GM23338 (cell line): ENCODE data around the gene CADM4. TPM values are rescaled to one million over a fixed set of nuclear protein-coding genes. Genes with fewer than 3 reads are reported as not detected.

Experiments
- ATAC-seq: fragments of 200-7000 bp; cut with Tn5 transposase; 3 replicates; pipeline ENCODE4 v1.9.1; 2020
- DNase-seq: peaks from one replicate; pipeline ENCODE4 v3.0.0-alpha.2; 2015; ENCODE audit warnings: low spot score
- H2AFZ ChIP-seq: fragments of 200-600 bp; sonication (generic); 2 replicates; pipeline ENCODE4 v1.8.0; 2016; ENCODE audit warnings: antibody characterized with exemption, mild to moderate bottlenecking, moderate library complexity
- H3F3A ChIP-seq: fragments of 200-600 bp; sonication (generic); replicated peaks from 2 replicates; pipeline ENCODE4 v1.8.0; 2017; ENCODE audit warnings: antibody characterized with exemption, mixed run types, low read depth
- H3K27ac ChIP-seq: fragments of 200-600 bp; sonication (generic); 2 replicates; pipeline ENCODE4 v1.6.1; 2016; ENCODE audit warnings: low read depth
- H3K27me3 ChIP-seq: fragments of 200-600 bp; sonication (generic); 2 replicates; pipeline ENCODE4 v1.8.0; 2016; ENCODE audit warnings: mild to moderate bottlenecking, mixed run types, moderate library complexity; ENCODE audit not compliant: insufficient read depth
- H3K36me3 ChIP-seq: fragments of 200-600 bp; sonication (generic); 2 replicates; pipeline ENCODE4 v1.8.0; 2016; ENCODE audit warnings: mild to moderate bottlenecking; ENCODE audit not compliant: insufficient read depth
- H3K4me1 ChIP-seq: fragments of 200-600 bp; sonication (generic); 2 replicates; pipeline ENCODE4 v1.8.0; 2016; ENCODE audit warnings: mild to moderate bottlenecking, moderate library complexity; ENCODE audit not compliant: insufficient read depth
- H3K4me2 ChIP-seq: fragments of 200-600 bp; sonication (generic); 2 replicates; pipeline ENCODE4 v1.7.1; 2017; ENCODE audit warnings: mixed run types
- H3K4me3 ChIP-seq: fragments of 200-600 bp; sonication (generic); 2 replicates; pipeline ENCODE4 v1.6.1; 2016; ENCODE audit warnings: mixed run types
- H3K79me2 ChIP-seq: fragments of 200-600 bp; sonication (generic); replicated peaks from 2 replicates; pipeline ENCODE4 v1.8.0; 2017; ENCODE audit warnings: mild to moderate bottlenecking; ENCODE audit not compliant: insufficient read depth
- H3K9me2 ChIP-seq: fragments of 200-600 bp; sonication (generic); 2 replicates; pipeline ENCODE4 v1.8.0; 2017; ENCODE audit not compliant: insufficient read depth
- H4K20me1 ChIP-seq: fragments of 200-600 bp; sonication (generic); replicated peaks from 2 replicates; pipeline ENCODE4 v1.8.0; 2017; ENCODE audit warnings: mild to moderate bottlenecking; ENCODE audit not compliant: insufficient read depth
- H3K27ac Mint-ChIP-seq: 2 replicates; pipeline ENCODE4 v1.8.0; 2020; ENCODE audit warnings: inconsistent platforms, mild to moderate bottlenecking, moderate library complexity, mixed read lengths
- H3K27me3 Mint-ChIP-seq: 3 replicates; pipeline ENCODE4 v1.8.0; 2022; ENCODE audit warnings: low read depth, mild to moderate bottlenecking, moderate library complexity, mixed read lengths, inconsistent platforms; ENCODE audit not compliant: insufficient read depth, poor library complexity
- H3K36me3 Mint-ChIP-seq: 3 replicates; pipeline ENCODE4 v1.8.0; 2021; ENCODE audit warnings: low read depth, mild to moderate bottlenecking, inconsistent platforms, moderate library complexity, mixed read lengths
- H3K4me1 Mint-ChIP-seq: 3 replicates; pipeline ENCODE4 v1.8.0; 2020; ENCODE audit warnings: mild to moderate bottlenecking, inconsistent platforms, mixed read lengths
- H3K4me3 Mint-ChIP-seq: 3 replicates; pipeline ENCODE4 v1.8.0; 2021; ENCODE audit warnings: moderate library complexity, mild to moderate bottlenecking, inconsistent platforms, mixed read lengths
- H3K9me3 Mint-ChIP-seq: 3 replicates; pipeline ENCODE4 v1.8.0; 2020; ENCODE audit warnings: moderate library complexity, mild to moderate bottlenecking, inconsistent platforms, mixed read lengths
- CREB1 ChIP-seq: fragments of 250-450 bp; sonication (Bioruptor Pico); IDR thresholded peaks from 2 replicates; pipeline ENCODE4 v1.5.0; 2020; ENCODE audit warnings: low read depth, mild to moderate bottlenecking, moderate library complexity
- EZH2 ChIP-seq: fragments of 200-600 bp; sonication (generic); IDR thresholded peaks from one replicate; pipeline ENCODE4 v1.8.0; 2017; ENCODE audit warnings: antibody characterized with exemption, mild to moderate bottlenecking, low read depth; ENCODE audit not compliant: unreplicated experiment
- EZH2phosphoT487 ChIP-seq: fragments of 200-600 bp; sonication (generic); IDR thresholded peaks from one replicate; pipeline ENCODE4 v1.8.1; 2018; ENCODE audit warnings: antibody characterized with exemption; ENCODE audit not compliant: unreplicated experiment
- JUNB ChIP-seq: IDR thresholded peaks from one replicate; pipeline ENCODE4 v1.6.1; 2016; ENCODE audit warnings: antibody characterized with exemption; ENCODE audit not compliant: unreplicated experiment
- NANOG ChIP-seq: IDR thresholded peaks from 2 replicates; pipeline ENCODE4 v1.6.1; 2016; ENCODE audit warnings: antibody characterized with exemption, borderline replicate concordance
- POLR2AphosphoS5 ChIP-seq: IDR thresholded peaks from 2 replicates; pipeline ENCODE4 v1.6.1; 2016; ENCODE audit warnings: antibody characterized with exemption, low read depth
- STAT1 ChIP-seq: IDR thresholded peaks from one replicate; pipeline ENCODE4 v1.6.1; 2016; ENCODE audit warnings: antibody characterized with exemption; ENCODE audit not compliant: unreplicated experiment
- ZNF114 ChIP-seq: fragments of 250-450 bp; sonication (Bioruptor Pico); IDR thresholded peaks from 2 replicates; pipeline ENCODE4 v1.5.0; 2020; ENCODE audit warnings: mild to moderate bottlenecking, moderate library complexity
- ZNF331 ChIP-seq: fragments of 250-450 bp; sonication (Bioruptor Pico); IDR thresholded peaks from 2 replicates; pipeline ENCODE4 v1.5.0; 2020; ENCODE audit warnings: low read depth, mild to moderate bottlenecking, moderate library complexity
- polyA plus RNA-seq: library from polyadenylated mRNA; unstranded; fragments of >200 nt; fragmentation: Nextera tagmentation; extraction: Ambion mirVana; gene quantifications from 2 replicates; pipeline ENCODE4 v1.2.1, GENCODE V29; 2016
- total RNA-seq: library from RNA; depleted of rRNA; stranded (reverse); fragments of >200 nt; shearing (Covaris generic); gene quantifications from 2 replicates; pipeline ENCODE4 v1.2.3, GENCODE V29; 2014
- TF ChIP-seq, protein P1 (sequence below), 2 experiments: fragments of 200-600 bp in 1 of 2; sonication (generic) in 1 of 2; conservative IDR thresholded peaks; 2 replicates each; pipeline versions ENCODE4 v1.5.1 to v1.6.1; 2016 to 2017; ENCODE audit warnings: antibody characterized with exemption in 2 of 2, low read depth in 2 of 2, mild to moderate bottlenecking in 2 of 2, moderate library complexity in 1 of 2
- TF ChIP-seq, protein P2 (sequence below): fragments of 250-450 bp; sonication (Bioruptor Pico); IDR thresholded peaks from 2 replicates; pipeline ENCODE4 v1.5.0; 2020; ENCODE audit warnings: mild to moderate bottlenecking, moderate library complexity
- TF ChIP-seq, protein P3 (sequence below): IDR thresholded peaks from 2 replicates; pipeline ENCODE4 v1.6.1; 2016; ENCODE audit warnings: antibody characterized with exemption
- TF ChIP-seq, protein P4 (sequence below): IDR thresholded peaks from one replicate; pipeline ENCODE4 v1.6.1; 2018; ENCODE audit warnings: antibody characterized with exemption; ENCODE audit not compliant: unreplicated experiment

The CADM4 gene
- total and polyA plus RNA-seq, 2 experiments from 2014 or later, result 3.7 to 21.2 TPM

DNA sequence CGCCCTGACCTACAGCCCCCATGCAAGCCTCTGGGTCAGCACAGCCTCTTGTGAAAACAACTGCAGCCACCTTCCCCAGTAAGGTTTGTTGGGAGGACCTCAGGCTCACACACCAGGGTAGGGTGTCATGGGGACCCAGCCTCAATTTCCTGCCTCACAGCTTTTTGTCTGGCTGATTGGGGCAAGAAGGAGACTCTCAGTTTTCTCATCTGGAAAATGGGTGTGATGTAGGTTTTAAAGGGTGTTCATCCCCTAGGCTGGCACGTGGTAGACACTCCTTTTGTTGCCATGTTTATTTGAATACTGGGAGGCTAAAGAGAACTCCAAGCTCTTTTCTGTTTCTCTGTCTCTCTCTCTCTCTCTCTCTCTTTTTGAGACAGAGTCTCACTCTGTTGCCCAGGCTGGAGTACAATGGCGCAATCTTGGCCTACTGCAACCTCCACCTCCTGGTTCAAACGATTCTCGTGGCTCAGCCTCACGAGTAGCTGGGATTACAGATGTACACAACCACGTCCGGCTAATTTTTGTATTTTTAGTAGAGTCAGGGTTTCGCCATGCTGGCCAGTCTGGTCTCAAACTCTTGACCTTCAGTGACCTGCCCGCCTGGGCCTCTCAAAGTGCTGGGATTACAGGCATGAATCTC is 48.5 kb upstream of the CADM4 start (continued):
- TF ChIP-seq EZH2phosphoT487, result no peak
- TF ChIP-seq ZNF331 (CRISPR knock-in tag), result no peak
- TF ChIP-seq STAT1, result no peak
- TF ChIP-seq, protein P1, sequence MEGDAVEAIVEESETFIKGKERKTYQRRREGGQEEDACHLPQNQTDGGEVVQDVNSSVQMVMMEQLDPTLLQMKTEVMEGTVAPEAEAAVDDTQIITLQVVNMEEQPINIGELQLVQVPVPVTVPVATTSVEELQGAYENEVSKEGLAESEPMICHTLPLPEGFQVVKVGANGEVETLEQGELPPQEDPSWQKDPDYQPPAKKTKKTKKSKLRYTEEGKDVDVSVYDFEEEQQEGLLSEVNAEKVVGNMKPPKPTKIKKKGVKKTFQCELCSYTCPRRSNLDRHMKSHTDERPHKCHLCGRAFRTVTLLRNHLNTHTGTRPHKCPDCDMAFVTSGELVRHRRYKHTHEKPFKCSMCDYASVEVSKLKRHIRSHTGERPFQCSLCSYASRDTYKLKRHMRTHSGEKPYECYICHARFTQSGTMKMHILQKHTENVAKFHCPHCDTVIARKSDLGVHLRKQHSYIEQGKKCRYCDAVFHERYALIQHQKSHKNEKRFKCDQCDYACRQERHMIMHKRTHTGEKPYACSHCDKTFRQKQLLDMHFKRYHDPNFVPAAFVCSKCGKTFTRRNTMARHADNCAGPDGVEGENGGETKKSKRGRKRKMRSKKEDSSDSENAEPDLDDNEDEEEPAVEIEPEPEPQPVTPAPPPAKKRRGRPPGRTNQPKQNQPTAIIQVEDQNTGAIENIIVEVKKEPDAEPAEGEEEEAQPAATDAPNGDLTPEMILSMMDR (conservative IDR thresholded peaks at IDR 0.05; ENCODE audit: low read depth in 2 of 2), result no peak
- no peak for TF ChIP-seq NANOG
- TF ChIP-seq CREB1 (CRISPR knock-in tag), result no peak

DNA sequence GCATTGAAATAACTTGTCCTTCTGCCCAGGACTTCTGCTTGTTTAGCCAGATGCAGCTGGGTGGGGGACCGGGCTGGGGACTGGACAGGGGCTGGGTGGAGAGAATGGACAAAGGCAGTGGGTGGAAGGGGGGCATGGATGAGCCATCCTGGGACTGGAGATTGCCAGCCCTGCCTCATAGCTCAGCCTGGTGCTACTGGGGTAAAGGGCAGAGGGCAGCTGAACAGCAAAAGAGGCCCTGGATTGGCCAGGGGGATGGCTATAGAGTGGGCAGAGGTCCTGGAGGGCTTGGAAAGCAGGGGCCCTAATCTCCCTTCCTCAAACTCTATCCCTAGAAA is 48.0 kb upstream of the CADM4 start:
- Histone ChIP-seq H2AFZ (0 out of 2 replicates have a peak overlapping the region, but pooled peaks have one; percentile 83), H3K4me2 (no peak overlapping the region), H3K27ac (no peak overlapping the region), H3K27me3 (no peaks in the 10 kb centered on the region), H3K36me3 (no peaks in the 10 kb centered on the region), H3F3A (no peaks in the 10 kb centered on the region), H3K79me2 (no peaks in the 10 kb centered on the region), H4K20me1 (no peaks in the 10 kb centered on the region), H3K4me1 (no peaks in the 10 kb centered on the region), H3K9me2 (no peaks in the 10 kb centered on the region), H3K4me3 (no peak overlapping the region)
- ATAC-seq (no peak), DNase-seq (no peak)
- H3K4me1 Mint-ChIP-seq, result no peaks in the 10 kb centered on the region; the same call in 2 of the 3 replicates
- peaks cover 10% of the 10 kb centered on the region for H3K27me3 Mint-ChIP-seq
- no peaks in the 10 kb centered on the region for H3K36me3 Mint-ChIP-seq
- H3K27ac Mint-ChIP-seq, result no peak overlapping the region
- peaks cover 19% of the 10 kb centered on the region for H3K9me3 Mint-ChIP-seq
- no peak overlapping the region for H3K4me3 Mint-ChIP-seq
- TF ChIP-seq, protein P2, sequence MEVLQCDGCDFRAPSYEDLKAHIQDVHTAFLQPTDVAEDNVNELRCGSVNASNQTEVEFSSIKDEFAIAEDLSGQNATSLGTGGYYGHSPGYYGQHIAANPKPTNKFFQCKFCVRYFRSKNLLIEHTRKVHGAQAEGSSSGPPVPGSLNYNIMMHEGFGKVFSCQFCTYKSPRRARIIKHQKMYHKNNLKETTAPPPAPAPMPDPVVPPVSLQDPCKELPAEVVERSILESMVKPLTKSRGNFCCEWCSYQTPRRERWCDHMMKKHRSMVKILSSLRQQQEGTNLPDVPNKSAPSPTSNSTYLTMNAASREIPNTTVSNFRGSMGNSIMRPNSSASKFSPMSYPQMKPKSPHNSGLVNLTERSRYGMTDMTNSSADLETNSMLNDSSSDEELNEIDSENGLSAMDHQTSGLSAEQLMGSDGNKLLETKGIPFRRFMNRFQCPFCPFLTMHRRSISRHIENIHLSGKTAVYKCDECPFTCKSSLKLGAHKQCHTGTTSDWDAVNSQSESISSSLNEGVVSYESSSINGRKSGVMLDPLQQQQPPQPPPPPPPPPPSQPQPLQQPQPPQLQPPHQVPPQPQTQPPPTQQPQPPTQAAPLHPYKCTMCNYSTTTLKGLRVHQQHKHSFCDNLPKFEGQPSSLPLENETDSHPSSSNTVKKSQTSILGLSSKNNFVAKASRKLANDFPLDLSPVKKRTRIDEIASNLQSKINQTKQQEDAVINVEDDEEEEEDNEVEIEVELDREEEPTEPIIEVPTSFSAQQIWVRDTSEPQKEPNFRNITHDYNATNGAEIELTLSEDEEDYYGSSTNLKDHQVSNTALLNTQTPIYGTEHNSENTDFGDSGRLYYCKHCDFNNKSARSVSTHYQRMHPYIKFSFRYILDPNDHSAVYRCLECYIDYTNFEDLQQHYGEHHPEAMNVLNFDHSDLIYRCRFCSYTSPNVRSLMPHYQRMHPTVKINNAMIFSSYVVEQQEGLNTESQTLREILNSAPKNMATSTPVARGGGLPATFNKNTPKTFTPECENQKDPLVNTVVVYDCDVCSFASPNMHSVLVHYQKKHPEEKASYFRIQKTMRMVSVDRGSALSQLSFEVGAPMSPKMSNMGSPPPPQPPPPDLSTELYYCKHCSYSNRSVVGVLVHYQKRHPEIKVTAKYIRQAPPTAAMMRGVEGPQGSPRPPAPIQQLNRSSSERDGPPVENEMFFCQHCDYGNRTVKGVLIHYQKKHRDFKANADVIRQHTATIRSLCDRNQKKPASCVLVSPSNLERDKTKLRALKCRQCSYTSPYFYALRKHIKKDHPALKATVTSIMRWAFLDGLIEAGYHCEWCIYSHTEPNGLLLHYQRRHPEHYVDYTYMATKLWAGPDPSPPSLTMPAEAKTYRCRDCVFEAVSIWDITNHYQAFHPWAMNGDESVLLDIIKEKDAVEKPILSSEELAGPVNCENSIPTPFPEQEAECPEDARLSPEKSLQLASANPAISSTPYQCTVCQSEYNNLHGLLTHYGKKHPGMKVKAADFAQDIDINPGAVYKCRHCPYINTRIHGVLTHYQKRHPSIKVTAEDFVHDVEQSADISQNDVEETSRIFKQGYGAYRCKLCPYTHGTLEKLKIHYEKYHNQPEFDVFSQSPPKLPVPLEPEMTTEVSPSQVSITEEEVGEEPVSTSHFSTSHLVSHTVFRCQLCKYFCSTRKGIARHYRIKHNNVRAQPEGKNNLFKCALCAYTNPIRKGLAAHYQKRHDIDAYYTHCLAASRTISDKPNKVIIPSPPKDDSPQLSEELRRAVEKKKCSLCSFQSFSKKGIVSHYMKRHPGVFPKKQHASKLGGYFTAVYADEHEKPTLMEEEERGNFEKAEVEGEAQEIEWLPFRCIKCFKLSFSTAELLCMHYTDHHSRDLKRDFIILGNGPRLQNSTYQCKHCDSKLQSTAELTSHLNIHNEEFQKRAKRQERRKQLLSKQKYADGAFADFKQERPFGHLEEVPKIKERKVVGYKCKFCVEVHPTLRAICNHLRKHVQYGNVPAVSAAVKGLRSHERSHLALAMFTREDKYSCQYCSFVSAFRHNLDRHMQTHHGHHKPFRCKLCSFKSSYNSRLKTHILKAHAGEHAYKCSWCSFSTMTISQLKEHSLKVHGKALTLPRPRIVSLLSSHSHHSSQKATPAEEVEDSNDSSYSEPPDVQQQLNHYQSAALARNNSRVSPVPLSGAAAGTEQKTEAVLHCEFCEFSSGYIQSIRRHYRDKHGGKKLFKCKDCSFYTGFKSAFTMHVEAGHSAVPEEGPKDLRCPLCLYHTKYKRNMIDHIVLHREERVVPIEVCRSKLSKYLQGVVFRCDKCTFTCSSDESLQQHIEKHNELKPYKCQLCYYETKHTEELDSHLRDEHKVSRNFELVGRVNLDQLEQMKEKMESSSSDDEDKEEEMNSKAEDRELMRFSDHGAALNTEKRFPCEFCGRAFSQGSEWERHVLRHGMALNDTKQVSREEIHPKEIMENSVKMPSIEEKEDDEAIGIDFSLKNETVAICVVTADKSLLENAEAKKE, result no peak
- TF ChIP-seq EZH2, result no peak
- TF ChIP-seq POLR2AphosphoS5, result no peak
- TF ChIP-seq ZNF114, result no peak
- TF ChIP-seq, protein P3, sequence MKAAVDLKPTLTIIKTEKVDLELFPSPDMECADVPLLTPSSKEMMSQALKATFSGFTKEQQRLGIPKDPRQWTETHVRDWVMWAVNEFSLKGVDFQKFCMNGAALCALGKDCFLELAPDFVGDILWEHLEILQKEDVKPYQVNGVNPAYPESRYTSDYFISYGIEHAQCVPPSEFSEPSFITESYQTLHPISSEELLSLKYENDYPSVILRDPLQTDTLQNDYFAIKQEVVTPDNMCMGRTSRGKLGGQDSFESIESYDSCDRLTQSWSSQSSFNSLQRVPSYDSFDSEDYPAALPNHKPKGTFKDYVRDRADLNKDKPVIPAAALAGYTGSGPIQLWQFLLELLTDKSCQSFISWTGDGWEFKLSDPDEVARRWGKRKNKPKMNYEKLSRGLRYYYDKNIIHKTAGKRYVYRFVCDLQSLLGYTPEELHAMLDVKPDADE, result no peak
- TF ChIP-seq JUNB, result no peak
- TF ChIP-seq CREB1 (CRISPR knock-in tag), result no peak
- no peak for TF ChIP-seq STAT1
- TF ChIP-seq NANOG, result no peak
- TF ChIP-seq, protein P4, sequence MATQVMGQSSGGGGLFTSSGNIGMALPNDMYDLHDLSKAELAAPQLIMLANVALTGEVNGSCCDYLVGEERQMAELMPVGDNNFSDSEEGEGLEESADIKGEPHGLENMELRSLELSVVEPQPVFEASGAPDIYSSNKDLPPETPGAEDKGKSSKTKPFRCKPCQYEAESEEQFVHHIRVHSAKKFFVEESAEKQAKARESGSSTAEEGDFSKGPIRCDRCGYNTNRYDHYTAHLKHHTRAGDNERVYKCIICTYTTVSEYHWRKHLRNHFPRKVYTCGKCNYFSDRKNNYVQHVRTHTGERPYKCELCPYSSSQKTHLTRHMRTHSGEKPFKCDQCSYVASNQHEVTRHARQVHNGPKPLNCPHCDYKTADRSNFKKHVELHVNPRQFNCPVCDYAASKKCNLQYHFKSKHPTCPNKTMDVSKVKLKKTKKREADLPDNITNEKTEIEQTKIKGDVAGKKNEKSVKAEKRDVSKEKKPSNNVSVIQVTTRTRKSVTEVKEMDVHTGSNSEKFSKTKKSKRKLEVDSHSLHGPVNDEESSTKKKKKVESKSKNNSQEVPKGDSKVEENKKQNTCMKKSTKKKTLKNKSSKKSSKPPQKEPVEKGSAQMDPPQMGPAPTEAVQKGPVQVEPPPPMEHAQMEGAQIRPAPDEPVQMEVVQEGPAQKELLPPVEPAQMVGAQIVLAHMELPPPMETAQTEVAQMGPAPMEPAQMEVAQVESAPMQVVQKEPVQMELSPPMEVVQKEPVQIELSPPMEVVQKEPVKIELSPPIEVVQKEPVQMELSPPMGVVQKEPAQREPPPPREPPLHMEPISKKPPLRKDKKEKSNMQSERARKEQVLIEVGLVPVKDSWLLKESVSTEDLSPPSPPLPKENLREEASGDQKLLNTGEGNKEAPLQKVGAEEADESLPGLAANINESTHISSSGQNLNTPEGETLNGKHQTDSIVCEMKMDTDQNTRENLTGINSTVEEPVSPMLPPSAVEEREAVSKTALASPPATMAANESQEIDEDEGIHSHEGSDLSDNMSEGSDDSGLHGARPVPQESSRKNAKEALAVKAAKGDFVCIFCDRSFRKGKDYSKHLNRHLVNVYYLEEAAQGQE, result no peak
- TF ChIP-seq EZH2phosphoT487, result no peak
